ENCODE results near the gene POC1A.

GRCh38 chr3:52182196-52182595 is 28.0 kb upstream of the POC1A start:
- TF ChIP-seq ZNF274 (IDR thresholded peaks at IDR 0.05; ENCODE audit: low read depth, low read length) (no peak), SUZ12 (IDR thresholded peaks at IDR 0.05; ENCODE audit: extremely low read depth, insufficient read depth, insufficient read length) (no peak)

All from NT2/D1 (cell line).